ENCODE measurements around the gene PKHD1.

DNA sequence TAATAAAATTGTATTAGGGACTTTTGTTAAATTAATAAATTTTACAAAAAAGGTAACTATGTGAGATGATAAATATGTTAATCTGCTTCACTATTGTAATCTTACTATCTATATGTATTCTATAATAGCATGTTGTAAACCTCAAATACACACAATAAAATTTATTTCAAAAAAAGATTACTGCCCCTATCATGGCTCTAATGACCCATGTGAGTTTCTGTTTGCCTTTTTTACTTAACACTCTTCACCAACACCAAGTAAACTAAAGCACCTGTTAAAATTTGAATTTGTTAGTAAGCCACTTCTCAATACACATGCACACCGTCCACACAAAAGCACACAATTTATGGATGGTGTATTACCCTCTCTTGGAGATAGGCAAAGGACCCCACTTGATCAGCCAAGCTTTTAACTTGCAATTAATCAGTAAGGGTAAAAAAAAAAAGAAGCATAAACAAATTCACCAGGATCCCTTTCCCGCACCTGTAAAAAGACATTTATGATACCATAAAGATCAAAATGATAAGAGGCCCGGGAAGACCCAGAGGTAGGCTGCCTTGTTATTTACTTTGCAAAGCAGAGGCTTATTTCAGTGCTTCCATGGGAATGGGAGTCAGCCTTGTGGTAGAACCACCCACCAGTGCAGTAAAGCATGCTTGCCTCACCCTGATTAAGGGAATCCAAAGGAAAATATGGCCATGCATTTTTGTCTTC is 28.6 kb upstream of the PKHD1 start:
- TF ChIP-seq, protein P1, sequence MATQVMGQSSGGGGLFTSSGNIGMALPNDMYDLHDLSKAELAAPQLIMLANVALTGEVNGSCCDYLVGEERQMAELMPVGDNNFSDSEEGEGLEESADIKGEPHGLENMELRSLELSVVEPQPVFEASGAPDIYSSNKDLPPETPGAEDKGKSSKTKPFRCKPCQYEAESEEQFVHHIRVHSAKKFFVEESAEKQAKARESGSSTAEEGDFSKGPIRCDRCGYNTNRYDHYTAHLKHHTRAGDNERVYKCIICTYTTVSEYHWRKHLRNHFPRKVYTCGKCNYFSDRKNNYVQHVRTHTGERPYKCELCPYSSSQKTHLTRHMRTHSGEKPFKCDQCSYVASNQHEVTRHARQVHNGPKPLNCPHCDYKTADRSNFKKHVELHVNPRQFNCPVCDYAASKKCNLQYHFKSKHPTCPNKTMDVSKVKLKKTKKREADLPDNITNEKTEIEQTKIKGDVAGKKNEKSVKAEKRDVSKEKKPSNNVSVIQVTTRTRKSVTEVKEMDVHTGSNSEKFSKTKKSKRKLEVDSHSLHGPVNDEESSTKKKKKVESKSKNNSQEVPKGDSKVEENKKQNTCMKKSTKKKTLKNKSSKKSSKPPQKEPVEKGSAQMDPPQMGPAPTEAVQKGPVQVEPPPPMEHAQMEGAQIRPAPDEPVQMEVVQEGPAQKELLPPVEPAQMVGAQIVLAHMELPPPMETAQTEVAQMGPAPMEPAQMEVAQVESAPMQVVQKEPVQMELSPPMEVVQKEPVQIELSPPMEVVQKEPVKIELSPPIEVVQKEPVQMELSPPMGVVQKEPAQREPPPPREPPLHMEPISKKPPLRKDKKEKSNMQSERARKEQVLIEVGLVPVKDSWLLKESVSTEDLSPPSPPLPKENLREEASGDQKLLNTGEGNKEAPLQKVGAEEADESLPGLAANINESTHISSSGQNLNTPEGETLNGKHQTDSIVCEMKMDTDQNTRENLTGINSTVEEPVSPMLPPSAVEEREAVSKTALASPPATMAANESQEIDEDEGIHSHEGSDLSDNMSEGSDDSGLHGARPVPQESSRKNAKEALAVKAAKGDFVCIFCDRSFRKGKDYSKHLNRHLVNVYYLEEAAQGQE (IDR thresholded peaks at IDR 0.05; ENCODE audit: insufficient read depth in 1 of 2, low read depth in 2 of 2, low read length in 1 of 2) = no peak
- TF ChIP-seq, protein P2, sequence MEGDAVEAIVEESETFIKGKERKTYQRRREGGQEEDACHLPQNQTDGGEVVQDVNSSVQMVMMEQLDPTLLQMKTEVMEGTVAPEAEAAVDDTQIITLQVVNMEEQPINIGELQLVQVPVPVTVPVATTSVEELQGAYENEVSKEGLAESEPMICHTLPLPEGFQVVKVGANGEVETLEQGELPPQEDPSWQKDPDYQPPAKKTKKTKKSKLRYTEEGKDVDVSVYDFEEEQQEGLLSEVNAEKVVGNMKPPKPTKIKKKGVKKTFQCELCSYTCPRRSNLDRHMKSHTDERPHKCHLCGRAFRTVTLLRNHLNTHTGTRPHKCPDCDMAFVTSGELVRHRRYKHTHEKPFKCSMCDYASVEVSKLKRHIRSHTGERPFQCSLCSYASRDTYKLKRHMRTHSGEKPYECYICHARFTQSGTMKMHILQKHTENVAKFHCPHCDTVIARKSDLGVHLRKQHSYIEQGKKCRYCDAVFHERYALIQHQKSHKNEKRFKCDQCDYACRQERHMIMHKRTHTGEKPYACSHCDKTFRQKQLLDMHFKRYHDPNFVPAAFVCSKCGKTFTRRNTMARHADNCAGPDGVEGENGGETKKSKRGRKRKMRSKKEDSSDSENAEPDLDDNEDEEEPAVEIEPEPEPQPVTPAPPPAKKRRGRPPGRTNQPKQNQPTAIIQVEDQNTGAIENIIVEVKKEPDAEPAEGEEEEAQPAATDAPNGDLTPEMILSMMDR (IDR thresholded peaks at IDR 0.05) = no peak
- TF ChIP-seq POLR2AphosphoS5 (IDR thresholded peaks at IDR 0.05; ENCODE audit: low read depth, low read length) = no peak
